AG08396 (cell line): ENCODE data around the gene C9orf50.
A peak's percentile ranks its signal among the peaks of the same experiment; 100 is the strongest.
"Not testable (repeated sequence)": the region's sequence is repeated elsewhere in the genome, so short reads cannot be mapped to it uniquely, and the experiment has no call there.

ENCODE experiments used
- DNase-seq: peaks from one replicate; pipeline ENCODE4 v3.0.0; 2012; ENCODE audit warnings: low spot score, mixed read lengths

Gene C9orf50

DNA sequence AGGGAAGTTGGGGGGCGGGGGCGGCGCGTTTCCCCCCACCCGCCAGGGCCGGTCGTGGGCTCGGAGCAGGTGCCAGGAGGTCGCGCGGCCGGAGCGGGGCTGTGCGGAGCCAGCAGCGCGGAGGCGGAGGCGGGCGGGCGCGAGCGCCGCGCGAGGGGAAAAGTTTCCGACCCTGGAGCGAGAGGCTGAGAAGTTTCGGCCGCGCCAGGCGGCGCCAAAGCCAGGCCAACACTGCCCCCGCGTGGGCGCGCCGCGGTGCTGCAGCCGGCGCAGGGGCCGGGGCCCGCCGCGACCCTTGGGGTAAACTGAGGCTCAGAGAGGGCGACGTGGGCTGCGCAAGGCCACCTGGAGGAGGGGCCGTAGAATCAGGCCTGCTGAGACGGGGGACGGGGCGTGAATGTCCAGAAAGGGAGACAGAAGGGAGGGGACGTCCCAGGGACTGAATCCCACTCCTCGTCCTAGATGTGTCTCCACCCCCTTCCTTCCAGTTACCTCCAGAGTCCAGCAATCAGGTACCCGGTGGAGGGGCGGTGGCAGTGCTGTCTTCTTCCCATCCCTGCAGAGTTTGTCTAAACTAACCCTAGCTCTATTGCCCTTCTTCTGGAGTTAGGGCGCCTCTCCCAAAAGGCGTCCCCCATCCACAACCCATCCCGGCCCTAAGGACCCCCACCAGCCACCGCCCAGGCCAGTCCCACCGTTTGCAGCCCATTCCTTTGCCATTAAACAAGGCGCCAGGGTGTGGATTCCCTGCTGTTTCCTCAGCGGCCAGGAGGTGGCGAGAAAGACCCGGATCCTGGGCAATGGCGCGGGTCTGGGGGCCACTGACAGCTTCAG lies 10.2 kb downstream of the C9orf50 start:
- DNase-seq: peak; percentile 89

GRCh38 chr9:129610213-129610472 lies 10.8 kb downstream of the C9orf50 start:
- DNase-seq: no peak

DNA sequence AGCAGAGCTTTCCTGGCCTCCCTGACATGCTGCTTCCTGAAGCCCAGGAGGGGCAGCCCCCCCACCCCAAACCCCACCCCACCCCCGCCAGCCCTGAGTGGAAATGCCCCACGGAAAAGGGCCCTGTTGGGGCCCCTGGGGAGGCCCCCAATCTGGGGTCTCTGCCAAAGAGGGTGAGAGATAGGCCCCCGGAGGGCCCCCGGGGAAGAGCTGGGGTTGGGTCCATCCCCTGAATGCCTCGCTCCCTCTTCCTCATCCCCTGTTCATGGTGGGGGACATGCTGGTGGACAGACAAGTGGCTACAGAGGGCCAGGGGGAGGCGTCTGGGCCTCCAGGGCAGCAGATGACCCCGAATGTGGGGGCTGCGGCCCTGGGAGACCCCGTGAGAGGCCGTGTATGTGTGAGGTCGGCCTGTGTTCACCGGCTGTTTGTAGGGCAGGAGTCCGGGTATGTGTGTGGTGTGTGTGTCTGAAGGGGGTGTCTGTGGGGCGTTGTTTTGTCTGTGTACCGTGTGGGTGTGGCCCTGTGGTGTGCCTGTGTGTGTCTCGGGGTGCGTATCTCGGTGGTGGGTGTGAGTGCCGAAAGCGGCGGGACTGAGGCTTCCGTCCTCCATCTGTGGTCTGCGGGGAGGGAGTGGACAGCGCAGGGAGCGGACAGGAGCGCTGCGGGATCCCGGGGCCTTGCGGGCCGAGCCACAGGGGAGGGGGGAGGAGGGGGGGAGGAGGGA lies 11.3 kb downstream of the C9orf50 start:
- peak; percentile 70 for DNase-seq

DNA sequence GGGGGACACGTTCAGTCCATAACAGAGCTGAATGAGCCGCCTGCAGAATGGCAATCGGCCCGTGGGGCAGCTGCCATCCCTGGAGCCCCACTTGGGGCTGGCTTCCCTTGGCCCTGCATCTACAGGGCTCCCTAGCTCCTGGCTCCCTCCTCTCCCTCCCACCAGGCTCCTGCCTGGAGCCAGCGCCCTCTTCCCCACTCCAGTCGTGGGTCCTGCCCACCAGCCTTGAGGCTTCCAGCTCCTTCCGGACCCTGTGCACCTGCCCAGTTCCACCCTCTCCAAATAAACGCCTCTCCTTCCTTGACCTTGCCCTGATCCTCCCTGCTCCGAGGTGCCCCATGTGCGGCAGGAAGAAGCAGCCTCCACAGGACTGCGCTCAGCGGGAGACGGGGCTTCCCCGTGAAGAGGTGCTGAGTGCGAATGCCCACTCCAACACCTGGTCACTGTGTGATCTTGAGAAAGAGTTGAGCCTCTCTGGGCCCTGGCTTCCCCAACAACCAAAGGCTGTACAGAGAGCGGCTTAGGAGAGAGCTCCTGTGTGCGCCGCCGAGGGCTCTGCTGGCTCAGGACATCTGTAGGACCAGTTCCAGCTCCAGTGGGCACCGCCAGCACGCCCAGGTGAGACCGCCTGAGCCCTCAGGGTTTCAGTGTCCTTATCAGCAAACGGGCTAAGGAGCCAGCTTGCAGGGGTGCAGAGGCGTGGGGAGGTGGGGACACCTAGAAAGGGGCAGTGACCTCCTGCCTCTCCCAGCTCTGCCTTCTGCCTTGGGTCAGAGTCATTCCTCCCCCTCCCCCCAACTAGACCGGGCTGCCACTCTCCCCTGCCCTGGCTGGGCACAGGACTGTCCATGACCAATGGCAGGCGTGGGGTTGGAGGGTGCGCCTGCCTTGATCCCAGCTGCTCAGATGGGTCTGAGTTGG lies 12.1 kb downstream of the C9orf50 start:
- no peak for DNase-seq

DNA sequence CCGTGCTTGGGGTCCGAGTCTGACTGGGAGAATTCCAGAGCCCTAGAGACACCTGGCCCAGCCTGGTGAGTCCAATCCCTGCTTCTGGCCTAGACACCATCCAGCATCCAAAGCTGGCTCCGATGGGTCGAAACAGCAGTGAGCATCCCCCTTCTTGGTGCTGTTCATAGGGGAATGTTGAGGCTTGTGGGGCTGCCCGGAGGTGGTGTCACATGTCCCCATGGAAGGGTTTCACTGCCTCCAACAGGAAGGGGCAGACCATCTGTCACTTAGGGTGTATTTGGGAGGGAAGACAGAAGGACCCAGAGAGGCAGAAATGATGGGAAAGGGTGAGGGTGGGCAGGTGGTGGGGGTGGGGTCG lies 13.9 kb downstream of the C9orf50 start:
- DNase-seq: no peak

- no peak for DNase-seq
Observed at GRCh38 chr9:129606161-129607026, 14.5 kb downstream of the C9orf50 start.

- DNase-seq: no peak
Observed at GRCh38 chr9:129604766-129605163, 16.1 kb downstream of the C9orf50 start.

DNA sequence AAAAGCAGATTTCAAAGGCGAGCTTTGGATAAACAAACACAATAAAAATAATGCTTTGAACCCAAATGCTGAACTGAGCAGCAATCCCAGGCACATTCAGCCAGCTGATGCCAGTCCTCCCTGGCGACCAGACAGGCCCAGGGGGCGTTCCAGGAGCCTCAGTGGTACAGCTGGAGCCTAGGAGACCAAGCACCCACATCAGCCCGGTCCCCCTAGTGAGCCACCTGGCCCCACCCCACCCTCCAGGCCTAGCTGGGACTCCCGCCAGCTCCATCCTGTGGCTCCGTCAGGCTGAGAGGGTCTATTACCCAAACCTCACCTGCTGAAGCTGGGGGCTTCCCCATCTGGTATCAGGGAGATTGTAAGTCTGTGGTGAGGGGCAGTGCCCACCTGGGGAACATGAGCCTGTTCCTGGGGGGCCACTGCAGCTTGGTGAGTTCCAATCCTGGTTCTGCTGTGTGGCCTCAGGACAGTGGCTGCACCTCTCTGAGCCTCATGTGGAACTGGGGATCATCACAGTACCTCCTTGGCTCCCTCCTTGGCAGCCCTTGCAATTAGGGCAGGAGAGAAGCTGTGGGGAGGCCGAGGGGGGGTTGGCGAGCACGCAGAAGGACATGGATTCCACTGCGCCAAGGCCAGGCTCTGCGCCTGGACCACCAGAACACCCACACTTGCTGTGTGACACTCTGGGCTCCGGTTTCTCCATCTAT lies 16.7 kb downstream of the C9orf50 start:
- no peak for DNase-seq

GRCh38 chr9:129602598-129603415 lies 18.1 kb downstream of the C9orf50 start:
- no peak for DNase-seq

DNA sequence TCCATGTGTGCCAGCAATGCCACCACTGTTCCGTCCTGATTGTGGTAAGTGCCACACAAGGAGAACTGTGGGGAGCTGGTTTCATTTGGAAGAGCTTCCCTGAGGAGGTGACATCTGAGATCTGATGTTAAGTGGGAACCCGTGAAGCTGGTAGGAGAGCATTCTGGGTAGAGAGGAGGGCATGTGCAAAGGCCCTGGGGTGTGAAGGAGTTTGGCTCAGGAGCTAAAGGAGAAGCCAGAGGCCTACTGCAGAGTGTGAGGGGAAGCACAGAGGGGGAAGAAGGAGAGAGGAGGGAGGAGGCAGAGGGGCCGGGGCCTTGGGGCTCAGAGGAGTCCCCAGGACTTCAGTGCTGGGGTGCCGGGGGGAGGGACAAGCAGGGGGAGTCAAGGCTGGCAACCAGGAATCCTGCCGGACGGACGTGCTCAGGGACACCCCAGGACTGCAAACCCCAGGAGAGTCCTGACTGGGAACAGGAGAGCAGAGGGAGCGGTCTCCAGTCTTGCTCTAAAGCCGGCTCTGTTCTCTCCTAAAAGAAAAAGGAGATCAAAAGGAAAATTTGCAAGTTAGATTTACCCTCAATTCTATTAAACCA lies 19.7 kb downstream of the C9orf50 start:
- DNase-seq: no peak

DNA sequence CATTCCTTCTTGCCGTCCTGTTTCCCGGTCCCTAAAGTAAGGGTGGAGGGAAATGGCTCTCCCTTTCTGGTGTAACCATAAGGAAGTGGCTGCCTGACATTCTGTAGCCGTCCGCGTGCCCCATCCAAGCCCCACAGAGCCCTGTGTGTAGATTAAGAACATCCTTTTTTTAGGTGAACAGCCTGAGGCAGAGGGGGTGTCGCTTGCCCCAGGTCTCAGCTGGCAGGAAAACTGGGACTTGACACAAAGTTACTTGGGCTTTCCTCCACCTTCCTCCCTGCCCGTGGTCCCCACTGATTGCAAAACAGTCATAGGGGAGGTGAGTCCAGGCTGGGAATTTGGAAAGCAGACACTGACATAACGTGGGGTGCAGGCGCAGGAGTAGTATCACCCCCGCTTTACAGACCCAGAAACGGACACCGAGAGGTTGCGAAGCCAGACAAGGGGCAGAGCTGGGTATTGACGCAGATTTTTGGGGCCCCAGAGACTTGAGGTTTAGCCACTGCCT lies 22.8 kb downstream of the C9orf50 start:
- no peak for DNase-seq

GRCh38 chr9:129597355-129598088 lies 23.4 kb downstream of the C9orf50 start:
- peak; percentile 80 for DNase-seq

DNA sequence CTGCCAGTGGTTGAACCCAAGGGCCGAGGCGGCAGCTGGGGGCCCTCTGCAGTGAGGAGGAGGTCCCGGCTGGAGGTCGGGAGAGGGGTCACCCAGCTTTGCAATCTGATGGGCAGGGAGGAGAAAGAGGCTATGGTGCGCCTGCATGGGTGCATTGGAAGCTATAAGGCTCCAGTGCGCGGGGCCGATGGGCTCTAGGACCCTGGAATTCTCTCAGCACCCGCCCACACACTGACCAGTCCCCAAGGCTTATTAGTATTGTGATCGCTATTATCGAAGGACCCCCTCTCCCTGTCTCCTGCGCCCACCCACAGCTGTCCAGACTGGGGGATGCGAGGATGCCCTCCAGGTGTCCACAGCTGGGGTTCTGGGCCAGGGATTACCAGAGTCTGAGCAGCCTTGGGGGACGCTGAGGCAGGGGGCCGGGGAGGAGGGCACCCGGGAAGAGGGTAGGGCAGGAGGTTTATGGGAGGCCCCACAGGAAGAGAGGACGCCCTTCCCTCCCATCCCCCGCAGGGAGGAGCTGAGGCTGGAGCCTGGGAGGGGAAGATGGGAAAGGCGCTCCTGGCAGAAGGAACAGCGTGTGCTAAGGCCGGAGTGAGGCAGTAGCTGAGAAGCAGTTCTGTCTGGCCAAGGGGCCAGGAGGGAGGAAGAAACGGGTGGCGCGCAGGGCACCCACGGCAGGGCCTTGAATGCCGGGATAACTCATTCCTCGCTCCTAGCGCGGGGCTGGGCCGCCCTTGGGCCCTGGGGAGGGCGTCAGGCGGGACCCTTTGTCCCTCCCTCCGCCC lies 24.2 kb downstream of the C9orf50 start:
- DNase-seq: peak; percentile 75

DNA sequence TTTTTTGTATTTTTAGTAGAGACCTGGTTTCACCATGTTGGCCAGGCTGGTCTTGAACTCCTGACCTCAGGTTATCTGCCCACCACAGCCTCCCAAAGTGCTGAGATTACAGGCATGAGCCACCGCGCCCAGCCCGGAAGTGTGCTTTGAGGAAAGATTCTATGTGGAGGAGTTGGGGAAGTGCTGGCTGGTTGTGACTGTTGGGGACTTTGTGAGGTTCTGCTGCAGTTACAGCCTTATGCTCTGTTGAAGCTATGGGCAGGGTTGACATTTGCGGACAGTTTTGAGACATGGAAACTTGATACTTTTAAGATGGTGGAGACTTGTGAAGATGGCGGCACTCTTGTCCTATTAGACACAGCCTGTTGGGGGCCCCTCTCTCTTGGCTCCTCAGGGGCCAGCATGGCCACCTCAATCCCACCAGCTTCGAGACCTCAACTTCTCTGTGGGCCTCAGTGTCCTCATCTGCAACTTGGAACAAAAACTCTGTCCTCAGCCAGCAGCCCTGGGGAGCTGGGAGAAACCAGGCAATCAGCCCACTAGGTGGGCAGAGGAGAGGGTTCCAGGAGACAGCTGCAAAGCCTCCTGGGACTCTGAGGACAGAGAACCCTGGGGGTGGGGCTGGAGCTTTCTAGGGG lies 24.9 kb downstream of the C9orf50 start:
- DNase-seq: no peak

DNA sequence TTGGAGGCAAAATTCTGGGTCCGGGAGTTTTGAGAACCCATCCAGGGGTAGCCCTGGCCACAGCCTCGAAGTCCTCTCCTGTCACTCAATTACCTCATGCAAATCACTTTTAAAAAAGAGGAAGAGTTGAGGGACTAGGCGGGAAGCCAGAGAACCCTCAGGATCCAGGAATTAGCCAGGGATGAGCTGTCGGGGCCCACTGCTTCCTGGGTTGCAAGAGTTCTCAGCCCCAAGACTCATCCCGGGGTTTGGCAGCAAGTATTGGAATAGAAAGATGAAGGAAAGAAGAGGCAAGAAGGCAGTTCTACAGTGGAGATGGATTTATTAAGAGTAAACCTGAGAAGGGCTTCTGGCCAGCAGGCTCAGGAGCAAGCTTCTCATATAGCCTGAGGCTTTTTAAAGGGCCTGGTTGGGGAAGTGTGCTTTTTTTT lies 25.6 kb downstream of the C9orf50 start:
- DNase-seq: no peak

- no peak for DNase-seq
Observed at GRCh38 chr9:129594632-129595031, 26.3 kb downstream of the C9orf50 start.

GRCh38 chr9:129592790-129593189 lies 28.1 kb downstream of the C9orf50 start:
- not testable (repeated sequence) for DNase-seq
